H9 (cell line): Measurements from ENCODE around the gene SLPI. TPM values are rescaled to one million over a fixed set of nuclear protein-coding genes. Genes with fewer than 3 reads are reported as not detected.

Source experiments
- DNase-seq: peaks from one replicate; pipeline ENCODE4 v3.0.0-alpha.2; 2017
- H2AFZ ChIP-seq: one replicate; pipeline ENCODE4 v1.6.1; 2013; ENCODE audit warnings: mild to moderate bottlenecking, low read length, control low read depth, moderate library complexity
- H2AK5ac ChIP-seq: 2 replicates; pipeline ENCODE4 v1.6.1; 2013; ENCODE audit warnings: low read length, control low read depth, mixed read lengths; ENCODE audit not compliant: insufficient read length
- H2BK120ac ChIP-seq: one replicate; pipeline ENCODE4 v1.6.1; 2013; ENCODE audit warnings: low read depth, mild to moderate bottlenecking, low read length, control low read depth, inconsistent platforms; ENCODE audit not compliant: poor library complexity, severe bottlenecking
- H2BK12ac ChIP-seq: 2 replicates; pipeline ENCODE4 v1.6.1; 2013; ENCODE audit warnings: low read length, control low read depth, mixed read lengths, low read depth; ENCODE audit not compliant: insufficient read length
- H2BK15ac ChIP-seq: 2 replicates; pipeline ENCODE4 v1.6.1; 2013; ENCODE audit warnings: low read depth, low read length, control low read depth
- H2BK20ac ChIP-seq: one replicate; pipeline ENCODE4 v1.6.1; 2013; ENCODE audit warnings: low read depth, mild to moderate bottlenecking, low read length, control low read depth, inconsistent platforms; ENCODE audit not compliant: poor library complexity, severe bottlenecking
- H2BK5ac ChIP-seq: 2 replicates; pipeline ENCODE4 v1.6.1; 2013; ENCODE audit warnings: low read length, control low read depth, mixed read lengths; ENCODE audit not compliant: insufficient read length
- H3K14ac ChIP-seq: 2 replicates; pipeline ENCODE4 v1.6.1; 2013; ENCODE audit warnings: low read length, control low read depth; ENCODE audit not compliant: insufficient read depth
- H3K18ac ChIP-seq: 2 replicates; pipeline ENCODE4 v1.6.1; 2013; ENCODE audit warnings: low read depth, mild to moderate bottlenecking, mixed read lengths, low read length, control low read depth; ENCODE audit not compliant: insufficient read length
- H3K23ac ChIP-seq: 2 replicates; pipeline ENCODE4 v1.6.1; 2013; ENCODE audit warnings: low read length, control low read depth, mixed read lengths, low read depth; ENCODE audit not compliant: insufficient read length
- H3K23me2 ChIP-seq: 2 replicates; pipeline ENCODE4 v1.6.1; 2013; ENCODE audit warnings: low read depth, mild to moderate bottlenecking, mixed read lengths, low read length, control low read depth; ENCODE audit not compliant: insufficient read length, poor library complexity, severe bottlenecking
- H3K27ac ChIP-seq: 2 replicates; pipeline ENCODE4 v1.5.1; 2013; ENCODE audit warnings: low read length, control low read depth, mixed read lengths, low read depth; ENCODE audit not compliant: insufficient read length
- H3K27me3 ChIP-seq: 2 replicates; pipeline ENCODE4 v1.6.1; 2013; ENCODE audit warnings: low read length, control low read depth, inconsistent platforms; ENCODE audit not compliant: insufficient read depth
- H3K4ac ChIP-seq: 2 replicates; pipeline ENCODE4 v1.6.1; 2013; ENCODE audit warnings: low read depth, mild to moderate bottlenecking, control low read depth, inconsistent platforms, low read length, moderate library complexity
- H3K4me1 ChIP-seq: 2 replicates; pipeline ENCODE4 v1.6.1; 2013; ENCODE audit warnings: low read length, control low read depth, inconsistent platforms; ENCODE audit not compliant: insufficient read depth
- H3K4me2 ChIP-seq: 2 replicates; pipeline ENCODE4 v1.6.1; 2013; ENCODE audit warnings: low read length, control low read depth, mixed read lengths; ENCODE audit not compliant: insufficient read length, insufficient read depth
- H3K56ac ChIP-seq: 2 replicates; pipeline ENCODE4 v1.6.1; 2013; ENCODE audit warnings: low read depth, mild to moderate bottlenecking, mixed read lengths, low read length, control low read depth; ENCODE audit not compliant: insufficient read length
- H3K79me1 ChIP-seq: 2 replicates; pipeline ENCODE4 v1.6.1; 2013; ENCODE audit warnings: low read depth, mild to moderate bottlenecking, moderate library complexity, low read length, control low read depth, inconsistent platforms; ENCODE audit not compliant: insufficient read depth, poor library complexity, severe bottlenecking
- H3K79me2 ChIP-seq: 2 replicates; pipeline ENCODE4 v1.6.1; 2013; ENCODE audit warnings: low read length, control low read depth, inconsistent platforms; ENCODE audit not compliant: insufficient read depth
- H3K9ac ChIP-seq: 2 replicates; pipeline ENCODE4 v1.6.1; 2013; ENCODE audit warnings: low read length, control low read depth, mixed read lengths; ENCODE audit not compliant: insufficient read length; ENCODE audit errors: extremely low read depth
- H3K9me3 ChIP-seq: one replicate; pipeline ENCODE4 v1.6.1; 2013; ENCODE audit warnings: low read depth, low read length, inconsistent platforms; ENCODE audit not compliant: control insufficient read depth
- H3T11ph ChIP-seq: one replicate; pipeline ENCODE4 v1.6.1; 2013; ENCODE audit warnings: mild to moderate bottlenecking, low read length, control low read depth, inconsistent platforms
- H4K20me1 ChIP-seq: one replicate; pipeline ENCODE4 v1.6.1; 2013; ENCODE audit not compliant: control insufficient read depth, insufficient read length, insufficient read depth
- H4K5ac ChIP-seq: 2 replicates; pipeline ENCODE4 v1.6.1; 2013; ENCODE audit warnings: low read depth, mild to moderate bottlenecking, mixed read lengths, low read length, control low read depth; ENCODE audit not compliant: insufficient read length
- H4K8ac ChIP-seq: replicated peaks from 2 replicates; pipeline ENCODE4 v1.6.1; 2013; ENCODE audit warnings: low read length, control low read depth, mixed read lengths, low read depth; ENCODE audit not compliant: insufficient read length
- H4K91ac ChIP-seq: 2 replicates; pipeline ENCODE4 v1.6.1; 2013; ENCODE audit warnings: low read depth, mild to moderate bottlenecking, moderate library complexity, mixed read lengths, low read length, control low read depth; ENCODE audit not compliant: insufficient read length
- H3K27ac Mint-ChIP-seq, 3 experiments: 2 replicates in 2 of 3; 3 replicates in 1 of 3; pipeline ENCODE4 v1.8.0; 2020 to 2021; ENCODE audit warnings: mixed read lengths in 3 of 3, mild to moderate bottlenecking in 1 of 3, moderate library complexity in 1 of 3
- H3K27me3 Mint-ChIP-seq: 2 replicates; pipeline ENCODE4 v1.8.0; 2021; ENCODE audit warnings: low read depth, mild to moderate bottlenecking, moderate library complexity, mixed read lengths
- H3K36me3 Mint-ChIP-seq, 3 experiments: 2 replicates in 2 of 3; 3 replicates in 1 of 3; pipeline ENCODE4 v1.8.0; 2020 to 2021; ENCODE audit warnings: low read depth in 3 of 3, mixed read lengths in 3 of 3; ENCODE audit not compliant: insufficient read depth in 1 of 3
- H3K4me1 Mint-ChIP-seq, 2 experiments: 2 replicates each; pipeline ENCODE4 v1.8.0; 2020; ENCODE audit warnings: mixed read lengths in 2 of 2
- H3K4me3 Mint-ChIP-seq, 2 experiments: 2 replicates in 1 of 2; 3 replicates in 1 of 2; pipeline ENCODE4 v1.8.0; 2020 to 2021; ENCODE audit warnings: mild to moderate bottlenecking in 2 of 2, mixed read lengths in 2 of 2, moderate library complexity in 1 of 2
- H3K9me3 Mint-ChIP-seq, 2 experiments: 2 replicates in 1 of 2; 3 replicates in 1 of 2; pipeline ENCODE4 v1.8.0; 2020; ENCODE audit warnings: mild to moderate bottlenecking in 2 of 2, mixed read lengths in 2 of 2, moderate library complexity in 1 of 2
- CTCF ChIP-seq: fragments of 200-600 bp; sonication (generic); conservative IDR thresholded peaks from 3 replicates; pipeline ENCODE4 v1.8.0; 2021; ENCODE audit warnings: antibody characterized with exemption, mild to moderate bottlenecking
- WGBS: extraction: QIAGEN DNeasy Blood & Tissue Kit; methylation state at CpG from one replicate; pipeline ENCODE4 v1.1.7; 2013; ENCODE audit warnings: missing lambda C conversion rate, low lambda C conversion rate, mixed read lengths; ENCODE audit not compliant: insufficient read length; ENCODE audit errors: extremely low coverage; 5-methylcytosine and 5-hydroxymethylcytosine counted together
- total RNA-seq: library from RNA; stranded (reverse); gene quantifications from 2 replicates; pipeline ENCODE4 v1.2.1, GENCODE V29; 2021

Gene SLPI
- total RNA-seq, 1 experiment from 2014 or later = not detected

- H3K27me3 ChIP-seq = no peaks in the 10 kb centered on the region; the same call in 1 of the 2 replicates
- H2BK20ac ChIP-seq = no peak within 1 kb of the TSS
- Mint-ChIP-seq H3K9me3 (no peaks in the 10 kb centered on the region), H3K27ac (no peak within 1 kb of the TSS), H3K4me3 (no peak within 1 kb of the TSS), H3K27me3 (peaks cover 42% of the 10 kb centered on the region), H3K4me1 (no peaks in the 10 kb centered on the region), H3K36me3 (no peaks in the 10 kb centered on the region)
- H2BK120ac ChIP-seq = no peak within 1 kb of the TSS
- no peak within 1 kb of the TSS for H3K56ac ChIP-seq
- no peak within 1 kb of the TSS for H4K91ac ChIP-seq
- no peak within 1 kb of the TSS for H4K5ac ChIP-seq
- no peak for TF ChIP-seq CTCF
- no peak within 1 kb of the TSS for H2BK15ac ChIP-seq
- H3K14ac ChIP-seq = no peak within 1 kb of the TSS
- DNase-seq = no peak
- H3K23ac ChIP-seq = no peak within 1 kb of the TSS
- H4K20me1 ChIP-seq = no peaks in the 10 kb centered on the region
- no peaks in the 10 kb centered on the region for H3K23me2 ChIP-seq
- H2AK5ac ChIP-seq = no peak within 1 kb of the TSS
- H4K8ac ChIP-seq = no peak within 1 kb of the TSS
- H3K4me2 ChIP-seq = no peak within 1 kb of the TSS
- no peaks in the 10 kb centered on the region for H3K9me3 ChIP-seq
- H3T11ph ChIP-seq = no peak within 1 kb of the TSS
- no peaks in the 10 kb centered on the region for H3K4me1 ChIP-seq
- no peak within 1 kb of the TSS for H3K27ac ChIP-seq
- no peaks in the 10 kb centered on the region for H3K79me1 ChIP-seq
- no peak within 1 kb of the TSS for H3K18ac ChIP-seq
- no peak within 1 kb of the TSS for H2BK12ac ChIP-seq
- no peak within 1 kb of the TSS for H2AFZ ChIP-seq
- no CpG with 5 or more reads among the region's 4 CpGs for WGBS
- H2BK5ac ChIP-seq = no peak within 1 kb of the TSS
- H3K79me2 ChIP-seq = no peaks in the 10 kb centered on the region
- H3K4ac ChIP-seq = no peak within 1 kb of the TSS
- H3K9ac ChIP-seq = no peak within 1 kb of the TSS
Measured at GRCh38 chr20:45221076-45221475, 33.3 kb downstream of the SLPI start, which contains the start of gene SEMG2. TSS of gene SEMG2 (plus strand) at chr20:45221373. CDS start at chr20:45221390, 17 bp downstream.
